ENCODE results near the gene DCHS2.

The DCHS2 gene

GRCh38 chr4:154478547-154478946 lies 13.1 kb downstream of the DCHS2 start:
- DNase-seq (ENCODE audit: low spot score) = no peak
- TF ChIP-seq CTCF (IDR thresholded peaks at IDR 0.05; ENCODE audit: extremely low read depth, insufficient read depth, missing control alignments) = no peak
- in situ Hi-C loops (cut with MboI; ENCODE audit: low pct_unique_long_range_greater_than_20kb, low sequenced_read_pairs, unreplicated experiment) = no loop called here

GRCh38 chr4:154478128-154478527 lies 13.5 kb downstream of the DCHS2 start:
- no peak for DNase-seq (ENCODE audit: low spot score)
- no peak for TF ChIP-seq CTCF (IDR thresholded peaks at IDR 0.05; ENCODE audit: extremely low read depth, insufficient read depth, missing control alignments)
- in situ Hi-C loops (cut with MboI; ENCODE audit: low pct_unique_long_range_greater_than_20kb, low sequenced_read_pairs, unreplicated experiment) = no loop called here

GRCh38 chr4:154476232-154476631 lies 15.4 kb downstream of the DCHS2 start:
- no peak for TF ChIP-seq CTCF (IDR thresholded peaks at IDR 0.05; ENCODE audit: extremely low read depth, insufficient read depth, missing control alignments)
- no peak for DNase-seq (ENCODE audit: low spot score)
- in situ Hi-C loops (cut with MboI; ENCODE audit: low pct_unique_long_range_greater_than_20kb, low sequenced_read_pairs, unreplicated experiment) = no loop called here

GRCh38 chr4:154475820-154476219 lies 15.8 kb downstream of the DCHS2 start:
- DNase-seq (ENCODE audit: low spot score) = no peak
- no peak for TF ChIP-seq CTCF (IDR thresholded peaks at IDR 0.05; ENCODE audit: extremely low read depth, insufficient read depth, missing control alignments)

GRCh38 chr4:154473497-154473896 lies 18.1 kb downstream of the DCHS2 start:
- no peak for DNase-seq (ENCODE audit: low spot score)
- in situ Hi-C loops (cut with MboI; ENCODE audit: low pct_unique_long_range_greater_than_20kb, low sequenced_read_pairs, unreplicated experiment) = no loop called here

More at GRCh38 chr4:154475820-154476219, 15.8 kb downstream of the DCHS2 start:
- in situ Hi-C loops (cut with MboI; ENCODE audit: low pct_unique_long_range_greater_than_20kb, low sequenced_read_pairs, unreplicated experiment) = no loop called here

GRCh38 chr4:154472858-154473257 lies 18.7 kb downstream of the DCHS2 start:
- in situ Hi-C loops (cut with MboI; ENCODE audit: low pct_unique_long_range_greater_than_20kb, low sequenced_read_pairs, unreplicated experiment) = no loop called here
- no peak for TF ChIP-seq CTCF (IDR thresholded peaks at IDR 0.05; ENCODE audit: extremely low read depth, insufficient read depth, missing control alignments)
- no peak for DNase-seq (ENCODE audit: low spot score)

More at GRCh38 chr4:154473497-154473896, 18.1 kb downstream of the DCHS2 start:
- no peak for TF ChIP-seq CTCF (IDR thresholded peaks at IDR 0.05; ENCODE audit: extremely low read depth, insufficient read depth, missing control alignments)
